GM19099 (cell line): ENCODE measurements around the gene EIF2S3.
A peak's percentile ranks its signal among the peaks of the same experiment; 100 is the strongest.

ENCODE experiments used
- POLR2A ChIP-seq: IDR thresholded peaks from 3 replicates; pipeline ENCODE4 v1.6.1; 2011; ENCODE audit warnings: low read depth; ENCODE audit not compliant: insufficient read length; ENCODE audit errors: extremely low read depth

EIF2S3 gene

DNA sequence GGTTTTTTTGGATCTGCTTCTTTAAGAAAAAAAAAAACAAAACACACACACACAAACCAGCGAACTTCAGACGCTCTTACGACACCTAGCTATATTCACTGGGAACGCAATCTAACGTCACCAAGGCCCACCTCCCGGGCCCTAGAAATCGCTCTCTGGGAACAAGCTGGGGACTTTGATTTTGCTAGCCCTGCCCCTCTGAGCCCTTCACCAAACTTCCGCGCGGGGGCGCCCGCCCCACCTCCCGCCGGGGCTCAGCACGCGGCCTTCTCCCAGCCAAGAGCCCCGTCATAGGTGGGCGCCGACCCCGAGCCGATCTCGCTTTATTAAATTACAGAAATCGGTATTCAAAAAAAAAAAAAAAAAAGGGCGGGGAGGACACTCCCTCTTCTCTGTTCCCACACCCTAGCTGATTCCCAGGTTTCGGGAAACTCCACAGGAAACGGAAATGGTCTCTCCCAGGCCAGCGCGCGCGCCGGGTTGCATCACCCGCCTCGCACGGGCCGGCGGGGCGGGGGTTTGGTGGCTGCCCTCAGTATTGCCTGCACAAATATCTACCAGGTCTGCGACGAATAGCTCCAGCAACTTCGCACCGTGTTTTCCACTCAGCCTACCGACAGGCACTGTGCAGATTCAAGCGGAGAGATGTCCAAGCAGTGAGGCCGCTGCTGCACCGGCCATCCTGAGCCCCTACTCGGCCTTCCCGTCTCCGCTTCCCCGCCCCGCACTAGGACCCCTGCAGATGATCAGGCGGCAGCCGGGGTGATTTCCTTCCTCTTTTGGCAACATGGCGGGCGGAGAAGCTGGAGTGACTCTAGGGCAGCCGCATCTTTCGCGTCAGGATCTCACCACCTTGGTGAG, at the start of gene EIF2S3:
Gene EIF2S3, plus strand, starts transcription at position 775 of the 861 bp plus-strand sequence. Its CDS starts 13 bp downstream, at position 788.
- peak; percentile 91 for TF ChIP-seq POLR2A

DNA sequence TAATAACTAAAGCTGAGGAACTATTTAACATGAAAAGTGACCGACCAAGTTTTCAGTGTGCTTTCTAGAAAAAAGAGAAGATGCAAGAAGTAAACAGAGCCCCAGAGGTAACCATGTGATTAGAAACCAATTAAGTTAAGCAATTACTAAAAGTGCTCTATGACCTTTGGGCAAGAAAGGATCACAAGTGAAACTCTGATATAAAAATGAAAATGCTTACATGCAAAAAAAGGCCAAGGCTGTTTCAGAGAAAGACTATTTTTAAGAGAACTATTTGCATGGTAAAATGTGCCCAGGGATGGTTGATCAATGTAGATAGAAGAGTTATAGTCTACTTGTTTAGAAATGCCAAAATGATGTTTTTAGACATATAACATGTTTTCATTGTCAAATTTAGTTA, 49.7 kb upstream of the EIF2S3 start:
- no peak for TF ChIP-seq POLR2A

DNA sequence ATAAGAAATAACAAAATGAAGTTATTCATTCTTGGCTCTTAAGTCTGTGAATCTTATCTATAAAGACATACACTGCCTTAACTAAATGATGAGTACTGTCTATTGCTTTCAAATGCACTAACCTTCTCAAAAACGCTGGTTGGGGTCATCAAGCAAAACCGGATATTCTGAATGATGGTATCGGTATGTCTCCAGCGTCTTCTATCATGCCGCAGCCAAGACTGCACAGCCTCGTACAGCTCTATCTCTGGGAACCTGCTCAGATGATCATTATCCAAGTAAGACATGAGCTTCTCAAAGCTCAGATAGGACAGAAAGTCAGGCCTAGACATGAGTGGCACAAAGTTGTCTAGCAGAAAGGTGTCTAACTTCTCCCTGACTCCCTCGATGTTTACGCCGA, 48.9 kb upstream of the EIF2S3 start:
- TF ChIP-seq POLR2A = no peak

DNA sequence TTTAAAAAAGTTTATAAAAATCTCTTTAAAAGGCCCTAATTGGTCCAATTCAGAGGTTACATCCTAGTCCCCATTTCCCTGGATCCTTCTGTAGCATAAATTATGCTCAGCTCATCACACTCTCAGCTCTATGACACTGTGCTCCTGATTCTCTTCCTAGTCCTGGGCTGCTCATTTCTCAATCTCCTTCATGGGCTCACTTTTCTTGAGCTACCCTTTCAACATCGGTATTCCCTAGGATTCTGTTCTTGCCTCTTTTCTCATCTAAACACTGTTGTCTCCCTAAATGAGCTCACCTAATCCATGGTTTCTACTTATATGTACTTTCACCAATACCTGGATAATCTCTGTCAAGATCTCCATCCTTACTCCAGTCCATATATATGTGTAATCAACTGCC, 42.5 kb upstream of the EIF2S3 start:
- TF ChIP-seq POLR2A = no peak

DNA sequence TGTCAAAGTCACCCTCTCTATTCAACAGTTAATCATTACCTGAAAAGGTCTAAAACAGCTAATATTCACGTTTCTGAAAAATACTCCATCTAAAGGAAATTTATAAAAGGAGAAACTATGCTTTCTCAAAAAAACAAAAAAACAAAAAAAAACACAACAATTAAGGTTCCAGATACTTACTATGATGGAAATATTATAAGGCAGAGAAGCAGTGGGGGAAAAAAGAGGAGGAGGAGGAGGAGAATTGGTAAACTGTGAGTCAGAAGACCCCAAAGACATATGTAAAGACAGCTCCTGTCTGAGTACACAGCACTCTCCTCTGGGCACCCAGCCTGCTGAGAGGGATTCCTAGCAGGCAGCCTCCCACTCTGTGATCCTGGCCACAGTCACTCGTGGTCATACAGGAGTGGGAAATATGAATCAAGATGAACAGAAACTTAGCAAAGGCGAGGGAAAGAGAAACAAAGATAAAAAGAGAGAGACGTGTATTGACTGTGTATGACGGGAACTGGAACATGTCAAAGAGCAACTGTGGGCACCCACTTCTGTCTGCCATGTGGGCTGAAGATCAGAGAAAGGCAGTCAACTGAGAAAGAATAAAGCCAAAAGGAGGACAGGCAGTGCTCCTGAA, 40.3 kb upstream of the EIF2S3 start:
- no peak for TF ChIP-seq POLR2A

DNA sequence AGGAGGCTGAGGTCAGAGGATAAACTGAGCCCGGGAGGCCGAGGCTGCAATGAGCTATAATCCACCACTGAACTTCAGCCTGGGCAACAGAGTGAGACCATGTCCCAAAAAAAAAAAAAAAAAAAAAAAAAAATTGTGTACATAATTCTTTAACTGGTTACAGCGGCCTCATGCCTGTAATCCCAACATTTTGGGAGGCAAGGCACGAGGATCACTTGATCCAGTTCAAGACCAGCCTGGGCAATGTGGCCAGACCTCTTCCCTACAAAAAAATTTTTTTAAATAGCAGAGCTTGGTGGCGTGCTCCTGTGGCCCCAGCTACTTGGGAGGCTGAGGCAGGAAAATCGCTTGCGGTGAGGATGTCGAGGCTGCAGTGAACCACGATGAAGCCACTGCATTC, 37.1 kb upstream of the EIF2S3 start:
- no peak for TF ChIP-seq POLR2A

DNA sequence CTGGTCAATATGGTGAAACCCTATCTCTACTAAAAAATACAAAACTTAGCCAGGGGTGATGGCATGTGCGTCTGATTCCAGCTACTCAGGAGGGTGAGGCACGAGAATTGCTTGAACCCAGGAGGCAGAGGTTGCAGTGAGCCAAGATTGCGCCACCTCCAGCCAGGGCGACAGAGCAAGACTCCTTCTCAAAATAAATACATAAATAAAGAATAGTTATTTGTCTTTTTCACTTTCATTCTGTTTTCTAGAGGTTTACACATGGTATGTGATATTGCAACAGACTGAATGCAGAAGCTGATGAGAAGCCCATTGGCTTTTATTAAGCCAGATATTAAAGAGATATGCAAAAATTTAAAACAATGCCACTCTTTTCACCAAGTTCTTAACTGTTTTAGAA, 35.9 kb upstream of the EIF2S3 start:
- TF ChIP-seq POLR2A = no peak

DNA sequence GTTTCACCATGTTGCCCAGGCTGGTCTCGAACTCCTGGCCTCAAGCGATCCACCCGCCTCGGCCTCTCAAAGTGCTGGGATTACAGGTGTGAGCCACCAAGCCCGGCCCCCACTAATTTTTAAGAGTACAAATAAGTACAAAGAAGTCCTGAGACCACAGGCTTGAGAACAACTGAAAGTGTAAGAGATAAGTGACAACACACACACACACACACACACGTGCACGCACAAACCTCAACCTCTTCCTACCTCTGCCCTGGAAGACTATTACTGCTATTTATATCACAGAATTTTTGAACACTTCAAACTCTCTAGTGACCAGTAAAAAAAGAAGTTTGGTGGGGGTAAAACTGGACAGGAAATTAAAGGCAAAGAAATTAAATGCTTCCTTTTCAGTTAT, 35.3 kb upstream of the EIF2S3 start:
- no peak for TF ChIP-seq POLR2A

DNA sequence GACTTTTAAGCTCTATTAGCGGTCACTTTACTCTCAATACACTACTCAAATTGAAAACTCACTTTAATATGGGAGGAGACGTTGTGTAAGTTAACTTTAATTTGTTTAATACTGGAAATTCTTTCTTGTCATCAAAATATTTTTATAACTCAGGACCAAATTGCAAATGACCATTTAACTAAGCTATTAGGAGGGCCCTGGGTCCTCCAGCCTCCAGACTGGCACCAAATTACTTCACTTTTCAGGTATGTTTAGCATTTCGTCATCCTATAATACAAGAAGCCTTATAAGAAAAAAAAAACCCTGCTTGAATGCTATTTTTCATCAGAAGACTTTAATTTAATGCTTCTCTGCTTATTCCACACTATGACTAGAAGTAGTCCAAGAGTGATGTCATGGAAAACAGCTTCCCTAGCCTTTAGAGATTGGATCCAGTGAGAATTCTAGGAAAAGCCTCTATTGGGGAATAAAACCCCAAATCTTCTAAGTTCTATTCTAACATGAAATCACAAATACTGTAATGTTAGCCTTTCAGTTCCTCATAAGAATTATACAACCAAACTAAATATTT, 34.4 kb upstream of the EIF2S3 start:
- TF ChIP-seq POLR2A = no peak

DNA sequence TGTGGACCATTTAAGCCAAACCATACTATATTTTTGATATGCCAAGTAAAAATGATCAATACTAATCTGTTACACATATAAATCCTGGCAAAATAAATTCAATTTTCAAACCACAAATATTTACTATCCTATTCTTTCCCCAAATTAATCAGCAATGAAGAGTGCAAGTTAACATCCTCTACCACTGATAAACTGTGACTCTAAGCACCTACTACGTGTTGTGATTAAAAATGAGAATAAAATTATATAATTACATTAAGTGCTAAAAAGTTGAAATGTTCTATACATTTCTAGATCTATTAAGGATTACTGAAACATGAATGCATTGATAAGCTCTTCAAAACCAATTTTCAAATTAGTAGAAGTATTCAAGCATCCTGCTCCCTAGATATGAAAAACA, 31.2 kb upstream of the EIF2S3 start:
- TF ChIP-seq POLR2A = no peak

DNA sequence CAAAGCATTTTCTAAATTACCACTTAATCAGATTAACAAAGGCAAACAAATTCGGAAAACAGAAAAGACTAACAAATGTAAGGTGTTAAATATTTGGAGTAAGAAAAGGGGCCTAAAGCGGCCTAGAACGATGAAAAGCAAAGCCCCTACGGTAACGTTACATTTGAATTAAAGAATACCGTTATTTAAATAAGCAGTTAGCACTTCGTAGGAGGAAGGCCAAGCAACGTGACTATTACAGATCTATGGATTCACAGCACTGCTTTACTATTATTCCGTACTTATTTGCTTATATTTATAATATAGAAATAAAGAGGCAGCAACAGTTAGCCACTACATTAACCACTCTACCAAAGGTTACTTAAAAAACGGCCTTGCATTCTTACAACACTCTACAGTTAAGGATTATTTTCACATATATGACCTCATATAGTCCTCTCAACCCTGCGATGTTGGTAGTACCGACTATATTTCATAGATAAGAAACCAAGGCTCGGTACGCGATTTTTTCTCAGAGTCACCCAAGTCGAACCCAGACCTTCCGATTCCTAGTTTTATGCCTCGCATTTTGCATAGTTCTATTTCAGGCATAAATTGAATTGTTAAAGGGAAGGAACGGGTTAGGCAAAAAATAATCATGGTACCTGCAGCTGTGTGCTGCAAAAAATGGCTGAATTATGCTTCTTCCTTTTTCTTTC, 30.6 kb upstream of the EIF2S3 start:
- no peak for TF ChIP-seq POLR2A

DNA sequence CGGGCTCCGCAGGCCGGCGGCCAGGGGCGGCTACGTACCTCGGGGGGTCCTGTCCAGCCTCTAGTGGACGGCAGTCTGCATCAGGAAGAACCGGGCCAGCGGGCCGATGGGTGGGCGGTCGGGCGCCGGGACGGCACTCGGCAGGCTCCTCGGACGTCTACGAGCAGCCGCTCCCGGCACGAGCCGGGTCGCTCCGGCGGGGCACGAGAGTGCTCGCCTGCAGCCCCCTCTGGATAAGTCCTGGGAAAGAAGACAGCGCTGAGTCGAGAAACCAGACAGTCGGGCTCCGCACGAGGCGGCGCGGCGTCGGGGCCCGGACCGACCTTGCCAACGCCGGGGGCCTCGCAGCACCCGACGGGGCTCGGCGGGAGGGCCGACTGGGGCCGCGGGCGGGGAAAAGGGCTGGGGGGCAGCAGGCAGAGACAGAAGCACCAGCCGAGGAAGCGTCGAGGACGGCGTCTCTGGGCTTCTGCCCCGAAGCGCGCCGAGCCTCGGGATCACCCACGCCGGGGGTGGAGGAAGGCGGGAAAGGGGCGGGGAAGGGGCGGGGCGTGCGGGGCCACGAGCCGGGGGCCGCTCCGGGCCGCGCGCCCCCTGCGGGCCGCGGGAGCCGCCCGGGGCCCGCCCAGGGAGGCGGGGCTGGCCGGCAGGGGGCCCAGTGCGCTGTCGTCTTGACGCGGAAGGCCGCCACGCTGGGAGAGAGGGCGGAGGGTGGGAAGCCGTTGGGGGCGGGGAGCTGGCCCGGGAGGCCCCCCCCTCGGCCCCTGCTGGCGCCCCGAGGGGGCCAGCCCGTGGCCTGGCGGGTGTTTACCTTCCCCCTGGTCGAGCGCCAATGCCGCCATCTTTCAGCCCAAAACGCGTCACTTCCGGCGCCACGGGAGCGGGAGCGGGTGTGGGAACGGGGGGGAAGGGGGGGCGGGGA, 29.7 kb upstream of the EIF2S3 start:
- peak; percentile 96 for TF ChIP-seq POLR2A

DNA sequence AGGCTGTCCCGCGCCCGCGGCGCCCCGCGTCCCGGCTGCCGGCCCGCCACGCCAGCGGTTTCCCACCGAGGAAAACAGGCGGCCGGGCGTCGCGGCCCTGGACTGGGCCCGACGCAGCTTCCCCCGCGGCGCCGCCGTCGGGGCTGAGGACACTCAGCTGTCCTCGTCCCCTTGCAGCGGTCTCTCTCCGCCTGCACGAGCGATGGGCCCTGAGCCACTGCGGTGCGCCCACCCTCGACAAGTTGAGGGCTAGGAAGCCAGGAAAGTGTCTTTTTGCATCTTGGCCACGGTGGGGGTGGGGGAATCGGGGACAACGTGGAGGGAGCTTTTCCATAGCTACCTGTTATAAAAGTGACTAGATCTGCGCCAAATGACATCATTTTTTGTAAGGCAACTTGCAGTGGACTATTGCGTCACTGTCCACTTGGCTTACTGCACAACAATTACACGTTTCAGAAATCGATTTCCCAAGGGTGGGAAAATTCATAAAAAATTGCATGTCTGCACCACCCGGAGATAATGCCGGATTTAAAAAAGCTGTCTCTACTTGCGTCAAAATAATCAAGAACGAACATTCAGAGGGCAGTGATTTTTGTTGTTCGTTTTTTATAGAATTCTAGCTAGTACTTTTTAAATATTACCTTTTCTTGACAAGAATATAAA, 28.9 kb upstream of the EIF2S3 start:
- TF ChIP-seq POLR2A = peak; percentile 35

DNA sequence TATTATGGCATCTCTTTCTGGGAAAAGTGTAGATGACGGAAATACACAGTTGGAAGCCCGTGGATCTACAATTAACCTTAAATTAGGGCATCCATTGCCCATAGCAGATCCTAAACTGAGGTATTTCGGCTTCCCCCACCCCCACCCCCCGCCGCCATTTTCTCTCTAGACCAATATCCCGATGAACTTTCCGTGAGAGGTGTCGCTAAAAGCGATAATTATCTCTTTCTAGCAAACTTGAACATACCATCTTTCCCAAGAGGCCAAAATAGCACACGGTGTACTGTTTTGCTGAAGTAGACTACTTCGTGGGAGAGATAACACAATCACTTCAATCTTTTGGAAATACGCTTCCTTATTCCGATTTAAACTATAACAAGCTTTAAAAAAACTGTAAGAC, 28.3 kb upstream of the EIF2S3 start:
- no peak for TF ChIP-seq POLR2A

DNA sequence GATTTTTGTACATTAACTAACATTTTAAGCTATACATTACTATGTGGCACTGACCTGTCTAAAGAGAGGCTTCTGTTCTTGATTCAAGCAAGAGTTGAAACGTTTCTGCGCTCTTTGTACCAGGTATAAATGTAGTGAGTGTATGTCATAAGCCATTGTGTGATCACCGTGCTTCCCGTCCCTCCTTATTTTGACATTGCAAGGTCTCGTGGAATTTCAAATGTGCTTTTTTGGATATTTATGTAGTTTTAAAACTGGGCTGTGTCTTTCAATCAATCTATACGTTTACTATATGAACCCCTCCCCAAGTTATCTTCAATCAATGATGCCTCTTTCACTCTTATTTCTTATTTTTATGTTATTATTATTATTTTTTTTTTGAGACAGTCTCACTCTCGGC, 27.7 kb upstream of the EIF2S3 start, which contains the start of gene KLHL15:
Gene KLHL15, minus strand, starts transcription at position 101 of the 400 bp plus-strand sequence. CDS start 20,493 bp downstream, outside the sequence.
- no peak for TF ChIP-seq POLR2A
